H1 (cell line): Measurements from ENCODE around the gene ZNF74. TPM values are rescaled to one million over a fixed set of nuclear protein-coding genes. Genes with fewer than 3 reads are reported as not detected.

ENCODE experiments used
- CTCF ChIA-PET: fragments of 300-600 bp; sonication (Branson Sonifier 250); formaldehyde crosslinking; loops from one replicate; lab custom pipeline; 2021; ENCODE audit not compliant: partially characterized antibody; lab: Charles Lee
- POLR2A ChIA-PET: fragments of 300-600 bp; sonication (Branson Sonifier 250); formaldehyde crosslinking; loops from one replicate; lab custom pipeline; 2021; ENCODE audit warnings: inconsistent platforms; ENCODE audit not compliant: partially characterized antibody; lab: Charles Lee
- DNase-seq, 2 experiments: peaks; one replicate each; pipeline versions ENCODE4 v3.0.0 to v3.0.0-alpha.2; 2010 to 2022; ENCODE audit warnings: low spot score in 2 of 2, low read depth in 1 of 2, mixed read lengths in 1 of 2
- FAIRE-seq: peaks from 2 replicates; lab custom pipeline; 2011; peaks lifted over from hg19 to GRCh38; lab: Jason Lieb, UNC
- H2AFZ ChIP-seq: 2 replicates; pipeline ENCODE4 v1.8.1; 2012; ENCODE audit warnings: low read length, inconsistent platforms
- H2AK5ac ChIP-seq: 2 replicates; pipeline ENCODE4 v1.6.1; 2013; ENCODE audit warnings: low read depth, low read length
- H2BK120ac ChIP-seq: replicated peaks from 2 replicates; pipeline ENCODE3; 2013; ENCODE audit warnings: low read depth, low read length, inconsistent platforms
- H2BK12ac ChIP-seq: 2 replicates; pipeline ENCODE4 v1.6.1; 2013; ENCODE audit warnings: low read depth, low read length
- H2BK15ac ChIP-seq: 2 replicates; pipeline ENCODE4 v1.6.1; 2013; ENCODE audit warnings: low read length
- H2BK20ac ChIP-seq: 2 replicates; pipeline ENCODE4 v1.6.1; 2013; ENCODE audit warnings: low read length
- H2BK5ac ChIP-seq: 2 replicates; pipeline ENCODE4 v1.6.1; 2013; ENCODE audit warnings: low read depth, low read length
- H3K14ac ChIP-seq: 2 replicates; pipeline ENCODE4 v1.6.1; 2013; ENCODE audit warnings: inconsistent platforms; ENCODE audit not compliant: insufficient read length
- H3K18ac ChIP-seq: 2 replicates; pipeline ENCODE4 v1.6.1; 2013; ENCODE audit warnings: low read length; ENCODE audit errors: extremely low read depth
- H3K23ac ChIP-seq: 2 replicates; pipeline ENCODE4 v1.6.1; 2013; ENCODE audit warnings: inconsistent platforms; ENCODE audit not compliant: insufficient read length
- H3K23me2 ChIP-seq: 2 replicates; pipeline ENCODE4 v1.6.1; 2013; ENCODE audit warnings: low read depth, low read length
- H3K27ac ChIP-seq: 2 replicates; pipeline ENCODE4 v1.6.1; 2011; ENCODE audit warnings: low read depth, low read length, inconsistent platforms
- H3K27me3 ChIP-seq, 4 experiments: replicated peaks in 1 of 4; 1 replicate in 1 of 4; 2 replicates in 3 of 4; pipeline versions ENCODE4 v1.6.1 to v1.8.1; 2011 to 2013; ENCODE audit warnings: low read length in 3 of 4, mild to moderate bottlenecking in 3 of 4, inconsistent platforms in 2 of 4, mixed read lengths in 2 of 4, moderate library complexity in 1 of 4; ENCODE audit not compliant: control insufficient read depth in 3 of 4, insufficient read depth in 3 of 4; ENCODE audit errors: extremely low read depth in 1 of 4
- H3K36me3 ChIP-seq, 4 experiments: 2 replicates each; pipeline versions ENCODE4 v1.6.1 to v1.8.1; 2011 to 2013; ENCODE audit warnings: mild to moderate bottlenecking in 4 of 4, low read length in 3 of 4, moderate library complexity in 2 of 4, control low read depth in 1 of 4, inconsistent platforms in 1 of 4; ENCODE audit not compliant: insufficient read depth in 4 of 4, control insufficient read depth in 2 of 4
- H3K4ac ChIP-seq: replicated peaks from 2 replicates; pipeline ENCODE3; 2013; ENCODE audit warnings: low read length, low read depth, mixed read lengths, inconsistent platforms; ENCODE audit not compliant: insufficient read length
- H3K4me1 ChIP-seq, 4 experiments: replicated peaks in 1 of 4; 1 replicate in 1 of 4; 2 replicates in 3 of 4; pipeline versions ENCODE4 v1.6.1 to v1.8.1; 2011 to 2013; ENCODE audit warnings: low read length in 3 of 4, inconsistent platforms in 2 of 4, mixed read lengths in 1 of 4; ENCODE audit not compliant: insufficient read depth in 4 of 4, control insufficient read depth in 3 of 4
- H3K4me2 ChIP-seq, 2 experiments: 2 replicates each; pipeline versions ENCODE4 v1.6.1 to v1.8.1; 2011 to 2013; ENCODE audit warnings: low read depth in 2 of 2, low read length in 2 of 2, control low read depth in 1 of 2, inconsistent platforms in 1 of 2, mild to moderate bottlenecking in 1 of 2; ENCODE audit not compliant: insufficient read depth in 1 of 2
- H3K4me3 ChIP-seq, 4 experiments: fragments of 200-600, 300-600 bp in 1 of 4; sonication (generic), shearing (Covaris generic), sonication (Bioruptor Twin) in 1 of 4; 2 replicates each; pipeline versions ENCODE4 v1.5.1 to v1.8.1; 2011 to 2016; ENCODE audit warnings: low read length in 4 of 4, low read depth in 3 of 4, control low read depth in 2 of 4, inconsistent platforms in 2 of 4, mild to moderate bottlenecking in 2 of 4, mixed read lengths in 1 of 4, moderate library complexity in 1 of 4; ENCODE audit not compliant: insufficient read depth in 2 of 4; ENCODE audit errors: extremely low read depth in 1 of 4
- H3K56ac ChIP-seq: replicated peaks from 2 replicates; pipeline ENCODE3; 2013; ENCODE audit warnings: low read depth, mild to moderate bottlenecking, mixed read lengths, low read length, inconsistent platforms; ENCODE audit not compliant: insufficient read length
- H3K79me1 ChIP-seq: 2 replicates; pipeline ENCODE4 v1.6.1; 2013; ENCODE audit warnings: low read depth, low read length, control low read depth
- H3K79me2 ChIP-seq, 2 experiments: 2 replicates each; pipeline versions ENCODE4 v1.6.1 to v1.8.1; 2012 to 2013; ENCODE audit warnings: low read length in 2 of 2, mild to moderate bottlenecking in 2 of 2, inconsistent platforms in 1 of 2; ENCODE audit not compliant: insufficient read depth in 2 of 2, control insufficient read depth in 1 of 2
- H3K9ac ChIP-seq, 4 experiments: replicated peaks in 1 of 4; 1 replicate in 1 of 4; 2 replicates in 3 of 4; pipeline versions ENCODE4 v1.6.1 to v1.8.1; 2011 to 2013; ENCODE audit warnings: low read depth in 3 of 4, low read length in 3 of 4, control low read depth in 2 of 4, mild to moderate bottlenecking in 2 of 4, moderate library complexity in 2 of 4, inconsistent platforms in 1 of 4; ENCODE audit errors: extremely low read depth in 1 of 4
- H3K9me3 ChIP-seq, 2 experiments: 2 replicates each; pipeline versions ENCODE4 v1.6.1 to v1.8.1; 2012 to 2013; ENCODE audit warnings: mild to moderate bottlenecking in 2 of 2, moderate library complexity in 2 of 2, control low read depth in 1 of 2, inconsistent platforms in 1 of 2, low read depth in 1 of 2, low read length in 1 of 2, mixed read lengths in 1 of 2; ENCODE audit not compliant: insufficient read depth in 2 of 2
- H4K20me1 ChIP-seq, 2 experiments: replicated peaks in 1 of 2; 2 replicates each; pipeline versions ENCODE3 to v1.8.1; 2011 to 2013; ENCODE audit warnings: inconsistent platforms in 2 of 2, low read length in 2 of 2, mild to moderate bottlenecking in 1 of 2; ENCODE audit not compliant: insufficient read depth in 2 of 2, control insufficient read depth in 1 of 2
- H4K5ac ChIP-seq: 2 replicates; pipeline ENCODE4 v1.6.1; 2013; ENCODE audit warnings: low read length, low read depth, mixed read lengths, inconsistent platforms; ENCODE audit not compliant: insufficient read length
- H4K8ac ChIP-seq: 2 replicates; pipeline ENCODE4 v1.8.0; 2013; ENCODE audit warnings: mild to moderate bottlenecking, moderate library complexity, low read length, inconsistent platforms; ENCODE audit not compliant: insufficient read depth; ENCODE audit errors: extremely low read depth
- H4K91ac ChIP-seq: replicated peaks from 2 replicates; pipeline ENCODE3; 2013; ENCODE audit warnings: low read length, mixed read lengths, inconsistent platforms; ENCODE audit not compliant: insufficient read length
- BACH1 ChIP-seq: IDR thresholded peaks from 2 replicates; pipeline ENCODE4 v1.6.1; 2012; ENCODE audit warnings: low read length, improper control_type of control experiment
- BCL11A ChIP-seq, 2 experiments: IDR thresholded peaks; one replicate each; pipeline ENCODE4 v1.6.1; 2011; ENCODE audit warnings: low read depth in 2 of 2, low read length in 2 of 2, mild to moderate bottlenecking in 2 of 2
- CHD2 ChIP-seq: IDR thresholded peaks from 2 replicates; pipeline ENCODE4 v1.6.1; 2012; ENCODE audit warnings: low read length, improper control_type of control experiment
- CREB1 ChIP-seq: IDR thresholded peaks from 2 replicates; pipeline ENCODE4 v1.6.1; 2012; ENCODE audit warnings: inconsistent platforms
- JUND ChIP-seq: IDR thresholded peaks from 2 replicates; pipeline ENCODE4 v1.6.1; 2011; ENCODE audit warnings: mild to moderate bottlenecking, improper control_type of control experiment, low read length
- MAFK ChIP-seq: IDR thresholded peaks from 2 replicates; pipeline ENCODE4 v1.6.1; 2012; ENCODE audit warnings: low read depth, mild to moderate bottlenecking, improper control_type of control experiment, low read length
- RFX5 ChIP-seq: IDR thresholded peaks from 2 replicates; pipeline ENCODE4 v1.6.1; 2011; ENCODE audit warnings: low read depth, low read length, improper control_type of control experiment, borderline replicate concordance
- SAP30 ChIP-seq: fragments of 300-600 bp; sonication (generic); IDR thresholded peaks from 2 replicates; pipeline ENCODE4 v1.7.1; 2012; ENCODE audit warnings: low read length, moderate library complexity, mild to moderate bottlenecking, inconsistent platforms; ENCODE audit not compliant: insufficient read depth, insufficient replicate concordance
- YY1 ChIP-seq: IDR thresholded peaks from 2 replicates; pipeline ENCODE4 v1.6.1; 2011; ENCODE audit warnings: low read depth, mild to moderate bottlenecking, low read length
- WGBS, 2 experiments: shearing (Covaris generic) in 1 of 2; methylation state at CpG; one replicate each; pipeline versions ENCODE4 v1.1.6 to v1.1.7; 2013 to 2015; ENCODE audit warnings: low lambda C conversion rate in 2 of 2, mixed read lengths in 2 of 2, inconsistent platforms in 1 of 2, low coverage in 1 of 2, missing lambda C conversion rate in 1 of 2; ENCODE audit not compliant: insufficient replicate concordance in 2 of 2, insufficient coverage in 1 of 2, insufficient read length in 1 of 2; ENCODE audit errors: extremely low coverage in 1 of 2, missing lambda C conversion rate in 1 of 2; 5-methylcytosine and 5-hydroxymethylcytosine counted together
- polyA plus RNA-seq, 7 experiments: library from polyadenylated mRNA; depleted of rRNA in 3 of 7; stranded (reverse) in 5 of 7; unstranded in 2 of 7; fragments of >200 nt in 5 of 7; fragments of 200-250 nt in 2 of 7; gene quantifications; 1 replicate in 5 of 7; 2 replicates in 1 of 7; 4 replicates in 1 of 7; pipeline versions ENCODE4 v1.2.1 to v1.2.3, GENCODE V29; 2011 to 2013; ENCODE audit warnings: missing spikeins in 2 of 7, mixed read lengths in 2 of 7
- total RNA-seq: library from RNA; stranded (reverse); fragmentation: NEBNext Ultra II Directional; extraction: Animal tissue kit (Norgen Biotek cat#: 25700); gene quantifications from 2 replicates; pipeline ENCODE4 v1.2.1, GENCODE V29; 2021
- TF ChIP-seq, protein P1 (sequence below), 3 experiments: IDR thresholded peaks; 1 replicate in 2 of 3; 2 replicates in 1 of 3; pipeline versions ENCODE4 v1.5.1 to v1.6.1; 2011; ENCODE audit warnings: low read length in 3 of 3, mild to moderate bottlenecking in 3 of 3, inconsistent platforms in 2 of 3, low read depth in 1 of 3, moderate library complexity in 1 of 3; ENCODE audit not compliant: insufficient read depth in 1 of 3; ENCODE audit errors: control extremely low read depth in 1 of 3
- TF ChIP-seq, protein P2 (sequence below): IDR thresholded peaks from 2 replicates; pipeline ENCODE4 v1.6.1; 2012; ENCODE audit warnings: low read length, inconsistent platforms

ZNF74 gene
- total and polyA plus RNA-seq, 2 of the 8 experiments (the other 6 are each of a cell fraction or from before 2014, with no cell fraction given), result 29.7 to 45.7 TPM

DNA sequence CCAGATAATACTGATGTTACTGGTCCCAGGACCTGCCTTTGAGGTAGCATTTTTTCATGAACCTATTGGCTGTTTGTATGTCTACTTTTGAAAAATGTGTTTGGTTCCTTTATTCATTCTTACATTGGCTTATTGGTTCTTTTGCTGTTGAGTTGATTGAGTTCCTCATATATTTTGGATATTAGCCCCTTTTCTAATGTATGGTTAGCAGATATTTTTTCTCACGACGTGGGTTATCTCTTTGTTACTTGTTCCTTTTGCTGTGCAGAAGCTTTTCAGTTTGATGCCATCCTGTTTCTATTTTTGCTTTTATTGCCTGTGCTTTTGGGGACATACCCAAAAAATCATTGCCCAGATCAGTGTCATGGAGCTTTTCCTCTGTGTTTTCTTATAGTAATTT is 9.8 kb upstream of the ZNF74 start:
- no peak overlapping the region for H4K8ac ChIP-seq
- H3K27ac ChIP-seq, result no peak overlapping the region
- no peak overlapping the region for H3K9ac ChIP-seq
- H3K4ac ChIP-seq, result no peak overlapping the region
- no peaks in the 10 kb centered on the region for H3K79me1 ChIP-seq
- H3K23me2 ChIP-seq, result no peaks in the 10 kb centered on the region
- no peak for FAIRE-seq
- H4K5ac ChIP-seq, result no peak overlapping the region
- no peak overlapping the region for H2AFZ ChIP-seq
- no peak overlapping the region for H2AK5ac ChIP-seq
- no peaks in the 10 kb centered on the region for H3K79me2 ChIP-seq
- no peak overlapping the region for H2BK120ac ChIP-seq
- H2BK20ac ChIP-seq, result no peak overlapping the region
- ChIA-PET POLR2A (no interaction called here), CTCF (interaction anchor here (1.5 kb wide), 1 partner anchor 22 kb away, joined by 4 read pairs; no protein-coding TSS in a partner anchor)
- DNase-seq, result no peak
- no peak overlapping the region for H3K18ac ChIP-seq
- no peak overlapping the region for H2BK12ac ChIP-seq
- H3K4me3 ChIP-seq, result no peak overlapping the region
- no peaks in the 10 kb centered on the region for H3K27me3 ChIP-seq
- H2BK15ac ChIP-seq, result no peak overlapping the region
- H3K4me2 ChIP-seq, result no peak overlapping the region
- H3K23ac ChIP-seq, result no peak overlapping the region
- no peak overlapping the region for H4K91ac ChIP-seq
- H3K14ac ChIP-seq, result no peak overlapping the region
- no peak overlapping the region for H3K56ac ChIP-seq
- WGBS, 2 experiments, result 48% methylated on average over 2 of the region's 2 CpGs; no CpG with 5 or more reads in 1 of the 2 experiments
- no peaks in the 10 kb centered on the region for H4K20me1 ChIP-seq
- peaks cover 0 to 4% (median 0%) of the 10 kb centered on the region in 4 experiments; a peak in 2 of 7 replicates for H3K4me1 ChIP-seq
- H2BK5ac ChIP-seq, result no peak overlapping the region
- H3K36me3 ChIP-seq, result no peaks in the 10 kb centered on the region
- H3K9me3 ChIP-seq, result no peaks in the 10 kb centered on the region
- TF ChIP-seq CHD2, result no peak
- TF ChIP-seq CREB1, result no peak
- TF ChIP-seq BCL11A (IDR thresholded peaks at IDR 0.05; ENCODE audit: low read depth in 2 of 2, low read length in 2 of 2), result no peak
- no peak for TF ChIP-seq RFX5
- no peak for TF ChIP-seq YY1
- TF ChIP-seq JUND, result no peak
- TF ChIP-seq MAFK, result no peak
- TF ChIP-seq, protein P1, sequence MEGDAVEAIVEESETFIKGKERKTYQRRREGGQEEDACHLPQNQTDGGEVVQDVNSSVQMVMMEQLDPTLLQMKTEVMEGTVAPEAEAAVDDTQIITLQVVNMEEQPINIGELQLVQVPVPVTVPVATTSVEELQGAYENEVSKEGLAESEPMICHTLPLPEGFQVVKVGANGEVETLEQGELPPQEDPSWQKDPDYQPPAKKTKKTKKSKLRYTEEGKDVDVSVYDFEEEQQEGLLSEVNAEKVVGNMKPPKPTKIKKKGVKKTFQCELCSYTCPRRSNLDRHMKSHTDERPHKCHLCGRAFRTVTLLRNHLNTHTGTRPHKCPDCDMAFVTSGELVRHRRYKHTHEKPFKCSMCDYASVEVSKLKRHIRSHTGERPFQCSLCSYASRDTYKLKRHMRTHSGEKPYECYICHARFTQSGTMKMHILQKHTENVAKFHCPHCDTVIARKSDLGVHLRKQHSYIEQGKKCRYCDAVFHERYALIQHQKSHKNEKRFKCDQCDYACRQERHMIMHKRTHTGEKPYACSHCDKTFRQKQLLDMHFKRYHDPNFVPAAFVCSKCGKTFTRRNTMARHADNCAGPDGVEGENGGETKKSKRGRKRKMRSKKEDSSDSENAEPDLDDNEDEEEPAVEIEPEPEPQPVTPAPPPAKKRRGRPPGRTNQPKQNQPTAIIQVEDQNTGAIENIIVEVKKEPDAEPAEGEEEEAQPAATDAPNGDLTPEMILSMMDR (IDR thresholded peaks at IDR 0.05; ENCODE audit: control extremely low read depth in 1 of 3, insufficient read depth in 1 of 3, low read depth in 1 of 3, low read length in 3 of 3), result no peak
- no peak for TF ChIP-seq BACH1
- TF ChIP-seq SAP30, result no peak
- TF ChIP-seq, protein P2, sequence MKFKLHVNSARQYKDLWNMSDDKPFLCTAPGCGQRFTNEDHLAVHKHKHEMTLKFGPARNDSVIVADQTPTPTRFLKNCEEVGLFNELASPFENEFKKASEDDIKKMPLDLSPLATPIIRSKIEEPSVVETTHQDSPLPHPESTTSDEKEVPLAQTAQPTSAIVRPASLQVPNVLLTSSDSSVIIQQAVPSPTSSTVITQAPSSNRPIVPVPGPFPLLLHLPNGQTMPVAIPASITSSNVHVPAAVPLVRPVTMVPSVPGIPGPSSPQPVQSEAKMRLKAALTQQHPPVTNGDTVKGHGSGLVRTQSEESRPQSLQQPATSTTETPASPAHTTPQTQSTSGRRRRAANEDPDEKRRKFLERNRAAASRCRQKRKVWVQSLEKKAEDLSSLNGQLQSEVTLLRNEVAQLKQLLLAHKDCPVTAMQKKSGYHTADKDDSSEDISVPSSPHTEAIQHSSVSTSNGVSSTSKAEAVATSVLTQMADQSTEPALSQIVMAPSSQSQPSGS, result no peak
